Mesenchymal stem cell (in vitro differentiated cells and primary cell): Measurements from ENCODE around the gene DENND4A.

Experiments used
- DNase-seq: peaks from one replicate; pipeline ENCODE4 v3.0.0-alpha.2; 2013
- H2AFZ ChIP-seq: one replicate; pipeline ENCODE4 v1.6.1; 2013; ENCODE audit warnings: low read depth, mild to moderate bottlenecking, control low read depth, inconsistent platforms, low read length, moderate library complexity
- H2AK5ac ChIP-seq: 2 replicates; pipeline ENCODE4 v1.6.1; 2013; ENCODE audit warnings: low read length, moderate library complexity, mild to moderate bottlenecking, inconsistent platforms; ENCODE audit not compliant: severe bottlenecking
- H2BK120ac ChIP-seq: one replicate; pipeline ENCODE4 v1.6.1; 2013; ENCODE audit warnings: low read depth, mild to moderate bottlenecking, inconsistent platforms, low read length, moderate library complexity
- H2BK12ac ChIP-seq, 2 experiments: one replicate each; pipeline ENCODE4 v1.6.1; 2013; ENCODE audit warnings: inconsistent platforms in 2 of 2, low read length in 2 of 2, mild to moderate bottlenecking in 2 of 2, moderate library complexity in 2 of 2, control low read depth in 1 of 2
- H2BK15ac ChIP-seq: one replicate; pipeline ENCODE4 v1.6.1; 2013; ENCODE audit warnings: mild to moderate bottlenecking, low read depth, inconsistent platforms; ENCODE audit not compliant: poor library complexity, severe bottlenecking
- H2BK5ac ChIP-seq: 2 replicates; pipeline ENCODE4 v1.6.1; 2013; ENCODE audit warnings: low read depth, mild to moderate bottlenecking, low read length, control low read depth, inconsistent platforms; ENCODE audit not compliant: poor library complexity, severe bottlenecking
- H3K14ac ChIP-seq, 2 experiments: one replicate each; pipeline ENCODE4 v1.6.1; 2013; ENCODE audit warnings: inconsistent platforms in 2 of 2, low read length in 2 of 2, control low read depth in 1 of 2, mild to moderate bottlenecking in 1 of 2, moderate library complexity in 1 of 2
- H3K18ac ChIP-seq, 2 experiments: one replicate each; pipeline ENCODE4 v1.6.1; 2013; ENCODE audit warnings: inconsistent platforms in 2 of 2, low read length in 2 of 2, control low read depth in 1 of 2, low read depth in 1 of 2, mild to moderate bottlenecking in 1 of 2
- H3K23ac ChIP-seq, 2 experiments: one replicate each; pipeline ENCODE4 v1.6.1; 2013; ENCODE audit warnings: inconsistent platforms in 2 of 2, low read length in 2 of 2, mild to moderate bottlenecking in 2 of 2, moderate library complexity in 2 of 2, control low read depth in 1 of 2
- H3K27ac ChIP-seq: 2 replicates; pipeline ENCODE4 v1.5.1; 2013; ENCODE audit warnings: mild to moderate bottlenecking, moderate library complexity, low read length, control low read depth, inconsistent platforms; ENCODE audit not compliant: poor library complexity, severe bottlenecking
- H3K27me3 ChIP-seq, 2 experiments: 2 replicates each; pipeline versions ENCODE4 v1.6.1 to v1.7.0; 2013; ENCODE audit warnings: low read length in 2 of 2, mild to moderate bottlenecking in 2 of 2, moderate library complexity in 2 of 2, control low read depth in 1 of 2, inconsistent platforms in 1 of 2; ENCODE audit not compliant: control insufficient read depth in 1 of 2, insufficient read depth in 1 of 2
- H3K36me3 ChIP-seq, 2 experiments: 2 replicates each; pipeline versions ENCODE4 v1.6.1 to v1.7.0; 2013; ENCODE audit warnings: low read length in 2 of 2, control low read depth in 1 of 2, inconsistent platforms in 1 of 2, low read depth in 1 of 2, mild to moderate bottlenecking in 1 of 2; ENCODE audit not compliant: insufficient read depth in 2 of 2, control insufficient read depth in 1 of 2
- H3K4ac ChIP-seq, 2 experiments: one replicate each; pipeline ENCODE4 v1.6.1; 2013; ENCODE audit warnings: inconsistent platforms in 2 of 2, low read length in 2 of 2, mild to moderate bottlenecking in 2 of 2, moderate library complexity in 2 of 2, control low read depth in 1 of 2, low read depth in 1 of 2
- H3K4me1 ChIP-seq: 2 replicates; pipeline ENCODE4 v1.6.1; 2013; ENCODE audit warnings: low read depth, low read length, control low read depth; ENCODE audit not compliant: control insufficient read depth, insufficient read depth
- H3K4me2 ChIP-seq: 2 replicates; pipeline ENCODE4 v1.6.1; 2013; ENCODE audit warnings: low read length, mild to moderate bottlenecking, inconsistent platforms; ENCODE audit not compliant: poor library complexity, severe bottlenecking
- H3K4me3 ChIP-seq, 2 experiments: 2 replicates each; pipeline versions ENCODE4 v1.5.1 to v1.7.0; 2013; ENCODE audit warnings: low read length in 2 of 2, mild to moderate bottlenecking in 2 of 2, control low read depth in 1 of 2, low read depth in 1 of 2; ENCODE audit not compliant: insufficient read depth in 1 of 2
- H3K79me1 ChIP-seq: replicated peaks from 2 replicates; pipeline ENCODE4 v1.6.1; 2013; ENCODE audit warnings: mild to moderate bottlenecking, control low read depth, low read length, inconsistent platforms; ENCODE audit not compliant: poor library complexity, severe bottlenecking
- H3K9ac ChIP-seq: 2 replicates; pipeline ENCODE4 v1.7.0; 2013; ENCODE audit warnings: mild to moderate bottlenecking, low read length, moderate library complexity
- H3K9me3 ChIP-seq: 2 replicates; pipeline ENCODE4 v1.7.0; 2013; ENCODE audit warnings: mild to moderate bottlenecking, low read length; ENCODE audit not compliant: control insufficient read depth
- H4K8ac ChIP-seq: one replicate; pipeline ENCODE4 v1.6.1; 2013; ENCODE audit warnings: inconsistent platforms, mild to moderate bottlenecking, low read length, moderate library complexity
- H4K91ac ChIP-seq: one replicate; pipeline ENCODE4 v1.6.1; 2013; ENCODE audit warnings: mild to moderate bottlenecking, low read length, inconsistent platforms
- WGBS: methylation state at CpG from one replicate; pipeline ENCODE4 v1.1.7; 2013; ENCODE audit warnings: mixed read lengths; 5-methylcytosine and 5-hydroxymethylcytosine counted together

DENND4A gene

DNA sequence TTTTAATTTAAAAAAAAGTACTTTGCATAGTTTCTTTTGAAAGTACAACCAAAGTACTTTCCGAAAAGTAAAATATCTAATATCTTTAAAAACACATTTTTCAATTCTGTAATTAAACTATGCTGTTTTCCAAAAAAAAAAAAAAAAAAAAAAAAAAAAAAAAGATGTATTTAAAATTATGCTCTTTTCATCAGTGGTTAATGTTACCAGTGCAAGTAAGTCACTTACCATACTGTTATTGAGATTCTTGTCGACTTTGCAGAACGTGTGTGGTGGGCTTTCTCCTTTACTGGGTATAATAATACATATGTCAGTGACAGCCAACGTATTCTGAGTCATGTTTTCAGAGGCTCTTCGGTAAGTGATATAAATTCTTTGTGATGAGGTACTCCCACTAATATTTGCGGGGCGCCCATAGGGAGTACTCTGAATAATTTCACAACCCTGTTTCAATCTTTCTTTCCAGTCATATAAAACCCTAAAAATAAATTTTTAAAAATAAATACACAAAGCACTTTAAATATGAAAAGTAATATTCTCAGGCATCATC lies 39.9 kb downstream of the DENND4A start:
- Histone ChIP-seq H3K27me3 (no peaks in the 10 kb centered on the region), H3K4me2 (no peak overlapping the region), H2BK5ac (no peak overlapping the region), H3K14ac (no peak overlapping the region), H3K23ac (no peak overlapping the region), H3K9me3 (no peaks in the 10 kb centered on the region), H4K91ac (no peak overlapping the region), H3K9ac (no peak overlapping the region), H2AFZ (no peak overlapping the region), H2BK120ac (no peak overlapping the region), H3K18ac (no peak overlapping the region), H3K4ac (no peak overlapping the region), H4K8ac (no peak overlapping the region), H2BK12ac (no peak overlapping the region), H3K27ac (no peak overlapping the region), H2BK15ac (no peak overlapping the region), H2AK5ac (no peak overlapping the region), H3K36me3 (peaks cover 0 to 29% of the 10 kb centered on the region in 2 experiments), H3K4me3 (no peak overlapping the region), H3K4me1 (no peaks in the 10 kb centered on the region), H3K79me1 (peaks cover 3% of the 10 kb centered on the region)
- 88% methylated on average over 2 of the region's 7 CpGs for WGBS
- DNase-seq = no peak

DNA sequence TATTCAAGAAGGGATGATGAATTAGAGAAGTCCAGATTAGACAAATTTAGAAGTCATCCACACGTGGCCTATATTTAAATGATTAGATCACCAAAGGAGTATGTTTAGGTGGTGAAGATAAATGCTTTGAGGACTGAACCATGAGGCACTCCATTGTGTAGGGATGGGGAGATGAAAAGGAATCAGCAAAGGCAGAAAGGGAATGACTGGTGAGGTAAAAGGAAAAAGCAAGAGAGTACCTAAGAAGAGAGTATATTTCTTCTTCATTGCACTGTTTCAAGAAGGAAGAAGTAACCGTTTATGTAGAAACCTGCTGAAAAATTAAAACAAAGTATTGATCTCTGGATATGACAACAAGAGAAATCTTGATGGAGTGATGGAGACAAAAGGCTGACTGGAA lies 40.7 kb downstream of the DENND4A start:
- no peak for DNase-seq
- WGBS = 97% methylated on average over 2 of the region's 2 CpGs
- Histone ChIP-seq H3K18ac (no peak overlapping the region), H2BK5ac (no peak overlapping the region), H3K4ac (no peak overlapping the region), H3K4me1 (no peaks in the 10 kb centered on the region), H2AFZ (no peak overlapping the region), H3K4me2 (no peak overlapping the region), H3K14ac (no peak overlapping the region), H2BK12ac (no peak overlapping the region), H2BK120ac (no peak overlapping the region), H2AK5ac (no peak overlapping the region), H2BK15ac (no peak overlapping the region), H3K23ac (no peak overlapping the region), H4K8ac (no peak overlapping the region), H3K79me1 (peaks cover 1% of the 10 kb centered on the region), H3K27me3 (no peaks in the 10 kb centered on the region), H4K91ac (no peak overlapping the region), H3K36me3 (peaks cover 0 to 29% of the 10 kb centered on the region in 2 experiments), H3K27ac (no peak overlapping the region), H3K9ac (no peak overlapping the region), H3K9me3 (no peaks in the 10 kb centered on the region), H3K4me3 (no peak overlapping the region)

- Histone ChIP-seq H3K9ac (no peak overlapping the region), H3K14ac (no peak overlapping the region), H3K9me3 (no peaks in the 10 kb centered on the region), H2BK15ac (no peak overlapping the region), H3K23ac (no peak overlapping the region), H3K36me3 (peaks cover 0 to 14% of the 10 kb centered on the region in 2 experiments), H3K4me1 (no peaks in the 10 kb centered on the region), H3K27me3 (no peaks in the 10 kb centered on the region), H3K4ac (no peak overlapping the region), H2BK12ac (no peak overlapping the region), H3K4me3 (no peak overlapping the region), H2BK5ac (no peak overlapping the region), H2BK120ac (no peak overlapping the region), H3K4me2 (no peak overlapping the region), H4K91ac (no peak overlapping the region), H2AK5ac (no peak overlapping the region), H2AFZ (no peak overlapping the region), H3K18ac (no peak overlapping the region), H3K27ac (no peak overlapping the region), H3K79me1 (no peaks in the 10 kb centered on the region), H4K8ac (no peak overlapping the region)
- DNase-seq = no peak
These were observed 44.8 kb downstream of the DENND4A start for GRCh38 chr15:65747265-65747664.

DNA sequence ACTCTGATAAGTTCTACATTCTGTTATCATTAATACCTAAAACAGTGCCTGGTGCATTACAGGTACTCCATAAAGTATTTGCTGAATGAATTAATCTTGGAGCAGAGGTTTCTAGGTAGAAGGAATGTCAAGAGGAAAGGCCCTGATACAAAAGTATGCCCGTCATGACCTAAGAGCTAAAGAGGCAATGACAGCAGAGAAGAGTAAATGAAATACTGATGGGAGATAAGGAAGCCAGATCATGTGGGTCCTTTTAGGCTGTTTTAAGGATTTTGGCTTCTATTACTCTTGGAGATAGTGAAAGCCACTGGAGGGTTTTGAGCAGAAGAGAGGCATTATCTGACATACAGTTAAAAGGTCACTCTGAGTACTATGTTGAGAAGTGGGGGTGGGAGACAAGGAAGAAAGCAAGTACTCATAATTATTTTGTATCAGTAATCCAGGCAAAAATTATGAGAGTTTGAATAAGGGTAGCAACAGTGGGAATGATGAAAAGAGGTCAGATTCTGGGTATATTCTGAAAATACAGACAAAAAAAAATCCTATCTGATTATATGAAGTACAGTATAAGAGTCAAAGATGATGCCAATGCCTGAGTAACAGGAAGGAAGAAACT lies 48.3 kb downstream of the DENND4A start:
- no peak overlapping the region for H2BK15ac ChIP-seq
- H3K14ac ChIP-seq = no peak overlapping the region
- H4K91ac ChIP-seq = no peak overlapping the region
- H3K79me1 ChIP-seq = no peaks in the 10 kb centered on the region
- H2BK12ac ChIP-seq = no peak overlapping the region
- no peaks in the 10 kb centered on the region for H3K27me3 ChIP-seq
- no peak overlapping the region for H2AFZ ChIP-seq
- no peak overlapping the region for H3K4me2 ChIP-seq
- no peak overlapping the region for H3K18ac ChIP-seq
- H3K9me3 ChIP-seq = no peaks in the 10 kb centered on the region
- H2BK120ac ChIP-seq = no peak overlapping the region
- H3K4me1 ChIP-seq = no peaks in the 10 kb centered on the region
- H2AK5ac ChIP-seq = no peak overlapping the region
- H3K4ac ChIP-seq = no peak overlapping the region
- H3K36me3 ChIP-seq = peaks cover 0 to 6% of the 10 kb centered on the region in 2 experiments
- H3K9ac ChIP-seq = no peak overlapping the region
- no peak overlapping the region for H2BK5ac ChIP-seq
- no peak overlapping the region for H3K23ac ChIP-seq
- H4K8ac ChIP-seq = no peak overlapping the region
- H3K27ac ChIP-seq = no peak overlapping the region
- no peak overlapping the region for H3K4me3 ChIP-seq
- peak; percentile 8 for DNase-seq
- WGBS = 51% methylated on average over 1 of the region's 1 CpG
